Renal cortical epithelial cell (primary cell): ENCODE measurements around the gene ZNF430. TPM values are rescaled to one million over a fixed set of nuclear protein-coding genes. Genes with fewer than 3 reads are reported as not detected.

ENCODE experiments used
- total RNA-seq: library from RNA; depleted of rRNA; stranded (reverse); fragments of >200 nt; gene quantifications from 2 replicates; pipeline ENCODE4 v1.2.3, GENCODE V29; 2014

The ZNF430 gene
- total RNA-seq, 1 donor from 2014 or later: 13.0 TPM

Other genes starting within 250 kb of the ZNF430 start
- gene ZNF66, start 244.4 kb upstream of the ZNF430 start, total RNA-seq: 2.8 and 5.2 TPM in 2 replicates
- 1.2 and 5.4 TPM in 2 replicates for gene ZNF85, start 97.4 kb upstream of the ZNF430 start, total RNA-seq
- gene ZNF714, start 61.5 kb downstream of the ZNF430 start, total RNA-seq: 6.1 and 7.6 TPM in 2 replicates
- 4.3 and 10.7 TPM in 2 replicates for gene ZNF431, start 121.4 kb downstream of the ZNF430 start, total RNA-seq